GM10847 (cell line): ENCODE measurements around the gene KCNN3.

Experiments used
- POLR2A ChIP-seq: IDR thresholded peaks from 2 replicates; pipeline ENCODE4 v1.6.1; 2011; ENCODE audit not compliant: insufficient read length; ENCODE audit errors: extremely low read depth

Gene KCNN3

DNA sequence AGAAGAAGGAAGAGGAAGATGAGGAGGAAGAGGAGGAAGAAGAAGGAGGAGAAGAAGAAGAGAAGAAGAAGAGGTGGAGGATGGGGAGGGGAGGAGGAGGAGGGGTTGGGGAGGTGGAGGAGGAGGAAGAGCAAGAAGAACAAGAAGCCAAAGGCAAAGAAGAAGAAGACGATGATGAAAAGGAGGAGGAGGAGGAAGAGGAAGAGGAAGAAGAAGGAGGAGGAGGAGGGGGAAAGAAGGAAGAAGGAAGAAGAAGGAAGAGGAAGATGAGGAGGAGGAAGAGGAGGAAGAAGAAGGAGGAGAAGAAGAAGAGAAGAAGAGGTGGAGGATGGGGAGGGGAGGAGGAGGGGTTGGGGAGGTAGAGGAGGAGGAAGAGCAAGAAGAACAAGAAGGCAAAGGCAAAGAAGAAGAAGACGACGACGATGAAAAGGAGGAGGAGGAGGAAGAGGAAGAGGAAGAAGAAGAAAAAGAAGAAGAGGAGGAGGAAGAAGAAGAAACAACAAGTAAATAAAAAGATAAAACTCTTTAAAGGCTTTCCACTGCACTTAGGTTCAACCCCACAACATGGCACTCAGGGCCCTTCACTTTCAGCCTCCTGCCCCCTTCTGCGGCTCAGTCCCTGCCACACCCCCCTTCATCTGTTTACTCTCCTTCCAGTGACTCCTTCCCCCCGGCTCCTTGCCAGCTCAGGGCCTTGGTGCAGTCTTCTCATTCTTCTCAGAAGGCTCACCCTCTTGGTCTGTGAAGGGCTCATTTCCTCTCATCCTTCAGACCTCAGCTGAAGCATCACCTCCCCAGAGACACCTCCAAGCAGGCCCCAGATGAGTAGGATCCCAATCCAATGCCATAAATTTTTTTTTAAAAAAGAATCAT lies 114.0 kb downstream of the KCNN3 start:
- no peak for TF ChIP-seq POLR2A

DNA sequence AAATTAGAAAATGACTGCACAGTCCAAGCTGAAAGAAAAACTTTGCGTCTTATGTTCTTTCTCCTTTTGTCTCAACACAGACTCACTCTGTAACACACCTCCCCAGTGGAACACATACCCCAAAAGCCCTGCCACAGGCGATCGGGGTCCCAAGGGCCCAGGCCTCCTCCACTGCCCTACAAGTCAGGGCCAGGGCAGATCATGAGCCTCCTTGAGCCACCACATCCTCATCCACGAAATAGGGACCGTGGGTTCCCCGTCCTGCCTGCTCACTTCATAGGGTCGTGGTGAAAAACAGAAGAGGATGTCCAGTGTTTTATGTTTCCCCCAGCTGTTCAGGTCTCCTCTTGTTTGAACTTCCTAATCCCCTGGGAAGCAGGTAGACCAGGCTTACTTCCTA lies 116.7 kb downstream of the KCNN3 start:
- TF ChIP-seq POLR2A, result no peak

DNA sequence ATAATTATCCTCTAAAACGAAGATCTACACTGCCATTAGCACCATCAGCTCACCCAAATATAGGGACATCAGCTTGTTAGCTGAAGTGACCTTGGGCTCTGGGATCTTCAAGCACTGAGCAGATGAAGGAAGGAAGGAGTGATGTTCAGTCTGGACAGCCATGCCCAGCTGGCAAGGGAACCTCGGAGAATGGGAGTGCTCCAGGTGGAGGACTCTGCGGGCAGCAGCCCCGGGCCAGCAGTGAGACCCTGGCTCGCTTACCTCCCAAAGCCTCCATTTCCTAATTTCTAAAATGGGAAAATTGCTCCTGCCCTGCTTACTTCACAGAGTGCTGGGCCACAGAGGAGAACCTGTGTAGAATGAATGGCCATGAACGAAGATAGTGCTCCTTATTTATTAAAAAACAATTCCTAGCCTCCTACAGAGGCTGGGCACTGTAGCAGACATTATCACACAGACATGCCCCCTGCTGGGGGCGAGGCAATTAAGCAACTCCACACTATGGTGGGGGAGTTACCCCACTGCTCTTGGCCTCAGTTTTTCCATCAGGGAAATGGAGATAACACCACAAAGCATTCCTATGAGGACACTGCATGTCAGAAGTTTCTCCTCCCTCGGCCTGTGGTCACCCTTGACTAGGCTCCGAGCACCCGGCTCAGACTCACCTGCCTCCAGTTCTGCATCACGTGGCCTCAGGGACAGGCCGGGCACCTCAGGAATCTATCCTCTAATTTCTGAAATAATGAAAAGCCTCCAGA lies 117.6 kb downstream of the KCNN3 start:
- no peak for TF ChIP-seq POLR2A

DNA sequence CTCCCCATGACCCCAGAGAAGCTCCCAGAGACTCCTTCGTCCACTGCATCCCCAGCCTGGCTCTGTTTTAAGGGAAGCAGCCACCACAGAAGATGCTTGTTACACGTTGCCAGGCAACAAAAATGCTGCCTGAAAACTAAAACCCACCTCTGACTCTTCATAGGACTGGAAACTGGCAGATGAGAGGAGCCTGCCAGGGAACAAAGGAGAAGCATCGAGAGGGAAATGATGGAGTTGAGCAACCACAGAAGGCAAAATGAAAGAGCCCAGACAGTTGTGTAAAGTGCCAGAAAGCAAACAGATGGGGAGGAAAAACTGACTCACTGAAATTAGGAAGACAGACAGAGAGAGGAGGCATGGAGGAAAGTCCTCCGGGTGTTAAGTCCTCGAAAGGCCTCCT lies 118.4 kb downstream of the KCNN3 start:
- TF ChIP-seq POLR2A, result no peak

DNA sequence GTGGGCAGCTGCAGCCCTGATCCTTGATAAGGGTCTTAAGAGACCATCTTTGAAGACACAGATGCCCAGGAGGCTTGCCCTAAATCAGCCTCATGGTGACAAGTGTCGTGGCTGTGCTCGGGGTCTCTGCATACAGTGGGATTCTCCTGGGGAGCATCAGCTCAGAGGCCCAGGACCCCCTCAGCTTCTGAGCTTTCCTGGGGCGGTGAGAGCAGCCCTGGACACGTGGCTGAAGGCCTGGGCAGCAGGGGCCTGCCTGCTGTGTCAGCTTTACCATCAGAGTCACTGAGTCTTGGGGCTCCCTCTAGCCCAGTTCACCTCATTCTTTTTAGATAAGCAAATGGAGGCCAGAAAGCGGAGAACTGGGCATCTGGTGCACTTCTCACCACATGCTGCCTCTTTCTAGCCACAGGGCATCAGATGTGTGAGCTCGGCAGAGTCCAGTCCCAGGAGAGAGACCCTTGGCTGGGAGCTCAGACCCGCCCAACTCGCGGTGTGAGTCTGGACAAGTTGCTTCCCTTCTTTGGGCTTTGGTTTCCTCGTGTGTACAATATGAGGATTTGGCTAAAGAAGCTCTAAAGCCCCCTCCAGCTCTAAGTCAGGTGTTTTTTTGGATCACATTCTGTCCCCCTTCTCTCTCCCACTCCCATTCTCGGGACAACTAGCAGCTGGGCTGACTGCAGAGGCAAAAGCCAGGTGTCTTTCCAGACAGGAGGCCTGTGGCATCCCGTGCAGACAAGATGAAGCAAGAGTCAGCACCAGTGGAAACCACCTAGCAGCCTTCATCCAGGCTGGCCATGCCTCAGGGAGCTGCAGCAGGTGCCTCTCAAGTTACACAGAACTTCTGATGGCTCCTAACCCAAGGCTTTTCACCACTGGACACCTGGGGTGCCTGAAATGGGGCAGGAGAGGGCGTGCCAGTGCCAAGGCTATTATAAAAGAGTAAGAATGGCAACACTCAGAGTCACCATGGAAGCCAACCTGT lies 119.1 kb downstream of the KCNN3 start:
- no peak for TF ChIP-seq POLR2A

DNA sequence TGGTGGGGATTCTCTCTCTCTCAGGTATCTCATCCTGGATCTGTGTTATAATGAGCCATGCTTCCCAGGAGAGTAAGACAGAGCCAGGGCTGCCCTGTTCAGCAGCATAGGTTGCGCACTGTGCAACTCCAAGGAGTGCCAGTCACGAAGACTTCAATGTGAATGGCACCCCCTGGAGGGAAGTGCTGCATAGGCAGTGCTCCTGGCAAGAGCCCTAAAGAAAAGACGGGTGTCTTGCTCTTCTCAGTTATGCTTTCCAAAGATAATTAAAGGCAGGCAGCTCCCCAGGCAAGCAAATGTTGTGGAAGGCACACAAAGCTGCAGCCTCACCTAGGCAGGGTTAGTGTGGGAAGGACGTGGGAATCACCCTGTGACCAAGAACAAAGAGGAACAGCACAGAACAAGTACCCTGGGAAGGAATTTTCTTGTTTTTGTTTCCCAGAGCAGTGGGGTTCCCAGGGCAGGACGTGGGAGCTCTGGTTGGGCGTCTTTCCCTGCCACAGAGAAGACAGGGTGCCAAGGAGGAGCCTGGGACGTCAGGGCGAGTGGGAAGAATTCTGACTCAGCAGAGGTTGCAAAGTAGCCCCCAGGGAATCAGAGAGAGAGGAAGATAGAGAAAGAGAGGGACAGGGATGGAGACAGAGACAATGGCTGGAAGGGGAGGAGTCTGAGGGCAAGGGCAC lies 120.9 kb downstream of the KCNN3 start:
- TF ChIP-seq POLR2A, result no peak

DNA sequence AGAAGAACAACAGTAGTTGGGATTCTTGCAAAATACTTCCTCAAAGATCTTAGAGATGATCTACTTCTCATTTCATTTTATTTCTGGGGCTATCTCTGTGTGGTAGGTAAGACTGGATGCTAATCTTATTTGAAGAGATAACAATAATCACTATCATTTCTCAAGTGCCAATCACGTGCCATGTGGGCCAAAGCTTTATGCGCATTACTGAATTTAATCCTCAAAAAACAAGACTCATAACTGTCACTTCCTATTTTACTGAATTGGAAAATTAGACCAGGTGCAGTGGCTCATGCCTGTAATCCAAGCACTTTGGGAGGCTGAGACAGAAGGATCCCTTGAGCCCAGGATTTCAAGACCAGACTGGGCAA lies 121.7 kb downstream of the KCNN3 start:
- TF ChIP-seq POLR2A, result no peak

DNA sequence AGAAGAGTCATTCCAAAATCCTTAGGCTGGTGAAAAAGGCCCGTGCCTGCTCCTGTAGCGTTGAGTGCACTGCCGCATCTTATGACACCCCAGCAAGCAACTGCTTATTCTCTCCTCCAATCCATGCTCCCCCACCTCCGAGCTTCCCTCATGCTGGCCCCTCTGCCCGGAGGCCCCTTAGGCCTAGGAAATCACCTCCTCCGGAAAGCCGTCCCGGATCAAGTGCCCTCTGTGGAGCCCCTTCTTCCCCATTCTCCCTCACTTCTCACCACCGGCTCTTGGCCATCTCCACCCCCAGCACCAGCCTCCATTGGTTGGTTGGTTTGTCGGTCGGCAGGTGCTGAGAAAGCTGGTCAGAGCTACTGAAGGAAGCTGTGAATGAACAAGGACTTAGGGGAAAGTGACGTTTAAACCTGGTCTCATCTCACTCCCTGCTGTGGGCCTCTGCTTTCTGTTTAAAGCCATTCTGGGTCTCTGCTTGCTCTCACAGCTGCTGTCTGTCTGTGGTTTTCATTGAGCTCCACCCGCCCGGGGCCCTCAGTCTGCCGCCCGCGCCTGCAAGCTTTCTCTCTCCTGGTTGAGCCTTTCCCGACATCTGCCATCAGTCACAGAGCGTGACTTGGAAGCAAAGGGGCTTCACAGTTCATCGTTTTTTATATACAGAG lies 122.2 kb downstream of the KCNN3 start:
- no peak for TF ChIP-seq POLR2A

DNA sequence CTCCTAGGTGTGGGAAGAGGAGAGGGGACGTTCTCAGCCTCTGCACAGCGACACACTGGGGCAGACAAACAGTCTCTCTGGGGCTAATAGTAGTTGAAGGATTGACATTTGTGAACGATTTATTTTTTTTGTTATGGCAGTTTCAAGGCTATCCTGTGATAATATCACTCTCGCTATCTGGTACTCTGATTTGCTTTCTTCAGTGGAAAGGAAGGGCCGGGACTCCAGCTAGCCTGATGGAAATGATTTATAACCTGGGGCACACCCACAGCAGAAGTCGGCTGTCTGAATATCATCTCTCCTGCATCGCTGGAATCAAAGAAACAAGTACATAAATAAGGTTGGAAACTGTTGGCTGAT lies 122.7 kb downstream of the KCNN3 start:
- TF ChIP-seq POLR2A, result no peak

DNA sequence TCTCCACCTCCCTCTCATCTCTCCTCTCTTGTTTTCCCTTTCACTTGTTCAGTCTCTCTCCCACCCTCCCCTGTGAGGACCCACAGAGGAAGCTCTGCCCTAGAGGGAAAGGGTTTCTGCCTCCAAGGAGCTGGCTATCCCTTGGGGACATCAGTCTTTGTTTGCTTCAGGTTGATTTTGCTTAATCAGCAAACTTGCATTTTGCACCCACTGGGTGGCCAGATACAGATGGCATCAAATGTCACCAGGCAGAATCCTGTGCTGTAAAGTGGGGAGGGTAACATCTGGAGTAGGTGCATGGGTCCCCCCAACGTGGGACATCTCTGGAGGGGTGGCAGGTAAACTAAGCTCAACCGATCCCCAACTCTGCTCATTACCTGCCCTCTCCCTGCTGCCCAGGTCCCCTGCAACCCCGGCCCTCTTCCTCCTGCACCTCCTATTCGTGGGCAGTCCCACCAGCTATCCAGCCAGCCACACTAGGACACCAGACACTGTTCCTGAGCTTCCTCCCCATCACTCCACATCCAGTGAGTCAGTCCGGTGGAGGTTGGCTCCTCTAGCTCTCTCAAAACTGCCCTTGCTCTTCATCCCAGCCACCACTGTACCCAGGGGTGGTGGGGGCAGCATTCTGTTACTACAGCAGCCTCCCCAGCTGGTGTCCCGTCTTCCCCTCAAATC lies 123.3 kb downstream of the KCNN3 start:
- no peak for TF ChIP-seq POLR2A

DNA sequence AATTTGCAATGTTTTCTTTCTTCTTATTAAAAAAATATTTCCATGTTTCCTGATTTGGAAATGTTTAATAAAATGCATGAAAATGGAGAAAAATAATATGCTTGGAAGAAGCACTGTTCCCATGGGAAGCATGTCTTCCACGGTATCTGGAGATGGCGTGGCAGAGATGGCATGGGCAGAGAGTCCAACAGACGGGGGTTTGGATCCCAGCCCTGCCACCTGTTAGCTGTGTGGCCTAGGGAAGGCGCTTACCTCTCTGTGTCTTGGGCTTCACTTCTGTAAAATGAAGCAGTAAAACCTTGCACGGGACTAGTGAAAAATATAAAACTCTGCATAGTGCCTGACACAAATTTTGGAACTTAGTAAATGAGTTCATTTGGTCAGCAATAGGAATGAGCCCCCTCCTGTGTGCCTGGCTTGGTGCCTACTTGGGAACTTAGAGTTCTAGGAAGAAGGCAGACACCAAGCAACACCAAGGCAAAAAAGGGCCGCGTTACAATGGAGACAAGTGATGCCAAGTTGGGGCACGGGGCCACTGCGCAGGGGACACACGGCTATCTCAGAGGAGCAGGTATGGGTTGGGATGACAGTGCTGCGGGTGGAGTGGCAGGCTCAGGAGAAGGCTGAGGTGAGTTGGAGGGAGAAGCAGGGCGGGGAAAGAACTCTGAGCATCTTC lies 124.2 kb downstream of the KCNN3 start:
- TF ChIP-seq POLR2A, result no peak

DNA sequence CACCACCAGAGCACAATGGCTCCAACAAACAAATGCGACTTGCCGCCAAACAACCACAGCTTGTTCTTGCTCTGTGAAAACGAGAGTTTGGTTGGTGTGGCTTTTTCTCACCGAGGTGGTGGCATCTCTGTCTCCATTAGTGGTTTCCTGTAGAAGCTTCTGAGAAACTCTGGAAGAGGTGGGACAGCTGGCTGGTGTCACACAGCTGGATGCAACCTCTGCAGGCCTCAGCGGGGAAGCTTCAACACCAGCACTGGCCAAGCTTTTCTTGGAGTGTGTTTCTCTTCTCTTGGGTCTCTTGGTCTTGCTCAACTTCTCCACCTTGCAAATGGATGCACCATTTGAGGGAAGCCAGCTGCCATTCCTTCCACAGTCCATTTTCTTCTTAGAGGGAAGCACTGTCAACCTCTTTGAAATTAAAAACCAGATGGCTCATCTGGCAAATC lies 124.8 kb downstream of the KCNN3 start:
- no peak for TF ChIP-seq POLR2A
